Measurements from ENCODE around the gene ECE2. TPM values are rescaled to one million over a fixed set of nuclear protein-coding genes. Genes with fewer than 3 reads are reported as not detected.

The ECE2 gene
- total and polyA plus RNA-seq, 2 experiments from 2014 or later = not detected

DNA sequence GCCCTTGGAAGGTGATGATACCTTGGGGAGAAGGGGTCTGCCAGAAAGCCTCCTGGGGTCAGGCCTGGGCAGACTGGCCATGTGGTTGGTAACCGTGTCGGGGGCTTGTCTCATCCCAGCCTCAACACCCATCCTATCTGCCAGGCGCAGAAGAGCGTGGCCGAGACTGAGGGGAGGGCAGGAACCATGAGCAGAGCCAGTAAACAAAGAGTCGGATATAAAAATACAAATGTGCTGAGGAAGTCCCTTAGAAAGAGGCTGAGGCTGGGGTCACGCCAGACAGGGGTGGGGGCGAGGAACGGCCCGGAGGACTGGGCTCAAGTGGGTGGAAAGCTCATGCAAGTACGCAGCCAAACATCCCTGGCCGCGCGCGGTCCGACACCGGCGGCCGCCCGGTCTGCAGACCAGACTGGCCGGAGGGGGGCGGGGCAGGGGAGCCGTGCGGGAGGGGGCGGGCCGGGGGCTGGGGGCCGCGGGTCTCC, 16.4 kb upstream of the ECE2 start:
- Histone ChIP-seq H3K27me3 (replicated peaks; ENCODE audit: insufficient read depth) (0 out of 2 replicates have a peak, but pooled peaks cover 4% of the 10 kb centered on the region), H4K20me1 (ENCODE audit: insufficient read depth) (no peaks in the 10 kb centered on the region), H3K4me3 (no peak overlapping the region), H2AFZ (no peak overlapping the region), H3F3A (ENCODE audit: insufficient read depth) (peaks cover 6% of the 10 kb centered on the region; the same call in 1 of the 2 replicates), H3K27ac (no peak overlapping the region), H3K9ac (no peak overlapping the region), H3K79me2 (ENCODE audit: insufficient read depth) (no peaks in the 10 kb centered on the region), H3K9me3 (ENCODE audit: low read depth) (no peaks in the 10 kb centered on the region), H3K4me2 (ENCODE audit: unreplicated experiment) (no peak overlapping the region), H3K4me1 (ENCODE audit: insufficient read depth) (0 out of 2 replicates have a peak, but pooled peaks cover 2% of the 10 kb centered on the region), H3K36me3 (ENCODE audit: low read depth) (no peaks in the 10 kb centered on the region), H3K9me2 (ENCODE audit: insufficient read depth) (no peaks in the 10 kb centered on the region)
- no peak for TF ChIP-seq EZH2phosphoT487 (IDR thresholded peaks at IDR 0.05; ENCODE audit: insufficient read depth, low read depth)
- no peak for TF ChIP-seq EZH2 (IDR thresholded peaks at IDR 0.05; ENCODE audit: insufficient read depth, poor library complexity, severe bottlenecking)
- in situ Hi-C loops (cut with MboI) = loop anchor here (10.0 kb wide), 1 partner anchor 365 kb away; no protein-coding TSS in a partner anchor
- no peak for DNase-seq
- 35% methylated on average over 12 to 20 of the region's 28 CpGs for WGBS, 2 experiments (ENCODE audit: low coverage in 1 of 2, low lambda C conversion rate in 2 of 2, missing lambda C conversion rate in 2 of 2)

DNA sequence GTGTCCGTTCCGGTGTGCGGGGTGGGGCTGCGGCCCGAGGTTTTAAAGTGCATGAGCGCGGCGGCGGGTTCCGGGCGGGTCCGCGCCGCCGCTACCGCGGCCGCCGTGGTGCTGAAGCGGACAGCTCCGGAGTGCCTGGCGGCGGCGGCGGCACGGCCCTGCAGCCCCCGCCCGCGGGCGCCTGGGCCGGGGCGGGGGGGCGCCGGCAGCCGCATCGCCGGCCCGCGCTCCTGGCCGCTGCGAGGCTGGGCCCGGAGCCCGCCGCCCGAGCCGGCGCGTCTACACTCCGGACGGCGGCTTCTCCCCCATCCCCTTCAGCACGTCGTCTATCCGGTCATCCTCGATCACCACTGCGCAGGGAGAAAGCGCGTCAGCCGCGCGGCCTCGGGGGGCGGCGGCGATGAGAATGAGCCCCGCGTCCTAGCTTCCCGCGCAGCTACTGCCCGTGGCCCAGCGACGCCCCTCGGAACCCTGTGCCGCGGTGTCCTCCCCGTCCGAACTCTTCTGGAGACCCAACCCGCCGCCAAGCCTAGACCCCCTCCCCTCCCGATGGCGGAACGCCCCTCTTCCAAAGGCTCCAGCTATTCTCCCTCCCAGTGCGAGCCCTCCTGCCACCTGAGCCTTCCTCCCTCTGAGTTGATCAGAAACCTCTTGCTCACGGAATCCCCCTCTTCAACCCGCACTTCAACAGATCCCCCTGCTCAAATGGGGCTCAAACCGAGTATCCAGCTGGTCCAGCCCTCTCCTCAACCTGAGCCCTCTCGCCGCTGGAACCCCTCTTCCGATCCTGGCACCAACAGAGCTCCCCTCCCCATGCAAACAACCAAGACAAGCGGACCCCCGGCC, 15.7 kb upstream of the ECE2 start:
- H3K9me3 ChIP-seq (ENCODE audit: low read depth) = no peaks in the 10 kb centered on the region
- H3K4me2 ChIP-seq (ENCODE audit: unreplicated experiment) = peak overlapping the region; percentile 90
- no peaks in the 10 kb centered on the region for H4K20me1 ChIP-seq (ENCODE audit: insufficient read depth)
- peaks cover 6% of the 10 kb centered on the region; the same call in 1 of the 2 replicates for H3F3A ChIP-seq (ENCODE audit: insufficient read depth)
- H3K27ac ChIP-seq = no peak overlapping the region
- 3 to 7% methylated on average over 38 to 41 of the region's 91 CpGs for WGBS, 2 experiments (ENCODE audit: low coverage in 1 of 2, low lambda C conversion rate in 2 of 2, missing lambda C conversion rate in 2 of 2)
- in situ Hi-C loops (cut with MboI) = loop anchor here (10.0 kb wide), 1 partner anchor 365 kb away; no protein-coding TSS in a partner anchor
- TF ChIP-seq EZH2phosphoT487 (IDR thresholded peaks at IDR 0.05; ENCODE audit: insufficient read depth, low read depth) = no peak
- H3K27me3 ChIP-seq (replicated peaks; ENCODE audit: insufficient read depth) = 0 out of 2 replicates have a peak, but pooled peaks cover 4% of the 10 kb centered on the region
- no peaks in the 10 kb centered on the region for H3K36me3 ChIP-seq (ENCODE audit: low read depth)
- DNase-seq = peak; percentile 68
- no peaks in the 10 kb centered on the region for H3K9me2 ChIP-seq (ENCODE audit: insufficient read depth)
- peak overlapping the region; percentile 72 for H3K4me3 ChIP-seq
- 0 out of 2 replicates have a peak, but pooled peaks cover 2% of the 10 kb centered on the region for H3K4me1 ChIP-seq (ENCODE audit: insufficient read depth)
- H3K9ac ChIP-seq = no peak overlapping the region
- H2AFZ ChIP-seq = peak overlapping the region; percentile 75; the same call in 1 of the 2 replicates
- no peaks in the 10 kb centered on the region for H3K79me2 ChIP-seq (ENCODE audit: insufficient read depth)

DNA sequence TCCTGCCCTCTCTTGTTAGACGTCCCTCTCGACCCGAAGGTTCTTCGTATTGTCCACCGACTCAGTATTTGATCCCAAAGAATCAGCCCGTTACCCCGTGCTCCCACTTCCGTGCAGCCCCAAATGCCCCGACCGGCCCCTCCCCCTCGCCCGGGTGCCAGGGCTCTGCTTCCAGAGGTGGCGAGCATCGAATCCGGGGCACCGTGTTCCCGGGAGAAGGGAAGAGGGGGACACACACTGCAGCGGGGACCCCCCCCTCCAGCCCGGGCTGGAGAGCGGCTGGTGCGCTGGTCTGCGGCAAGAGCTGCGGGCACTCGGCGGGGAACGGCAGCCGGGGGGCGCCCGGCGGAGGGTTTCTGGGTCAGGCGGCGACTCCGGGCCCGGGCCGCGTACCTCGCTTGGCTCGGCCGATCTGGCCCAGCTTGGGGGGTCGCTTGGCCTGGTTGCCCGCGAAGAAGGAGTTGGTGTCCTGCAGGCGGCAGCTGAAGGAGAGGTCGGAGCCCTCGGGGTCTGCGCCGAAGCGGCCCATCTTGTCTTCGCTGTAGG, 15.0 kb upstream of the ECE2 start:
- Histone ChIP-seq H3K27ac (no peak overlapping the region), H3K9ac (no peak overlapping the region)

DNA sequence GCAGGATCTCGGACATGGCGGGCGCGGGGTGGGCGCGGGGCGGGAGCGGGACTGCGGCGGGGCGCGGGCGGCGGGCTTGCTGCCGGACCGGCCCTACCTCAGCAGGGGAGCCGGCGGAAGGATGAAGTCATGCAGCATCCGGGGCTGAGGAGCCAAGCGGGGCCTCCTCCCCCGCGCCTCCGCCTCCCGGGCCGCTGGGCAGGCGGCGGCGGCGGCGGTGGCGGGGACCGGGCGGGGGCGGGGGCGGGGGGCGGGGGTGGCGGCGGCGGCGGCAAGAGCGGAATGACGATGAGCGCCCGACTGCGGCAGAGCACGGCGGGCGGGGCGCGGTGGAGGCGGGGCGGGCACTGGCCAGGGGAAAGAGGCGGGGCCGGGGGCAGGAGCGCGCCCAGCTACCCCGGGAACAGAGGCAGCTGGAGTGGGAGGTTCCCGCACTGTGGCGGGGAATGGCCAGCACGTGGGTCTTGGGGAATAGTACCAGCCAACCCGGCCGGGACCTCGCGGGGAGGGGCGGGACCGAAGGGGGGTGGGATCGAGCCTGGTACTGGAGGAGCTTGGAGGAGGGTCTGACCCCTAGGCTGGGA, 14.5 kb upstream of the ECE2 start, which contains the start of gene CAMK2N2:
Gene CAMK2N2, minus strand, starts transcription at position 284 of the 584 bp plus-strand sequence. Its CDS starts 268 bp downstream, at position 16.
- Histone ChIP-seq H2AFZ (peak within 1 kb of the TSS; percentile 75), H3K4me2 (ENCODE audit: unreplicated experiment) (peak within 1 kb of the TSS; percentile 90), H3K27me3 (replicated peaks; ENCODE audit: insufficient read depth) (0 out of 2 replicates have a peak, but pooled peaks cover 4% of the 10 kb centered on the region), H3F3A (ENCODE audit: insufficient read depth) (peaks cover 6% of the 10 kb centered on the region; the same call in 1 of the 2 replicates), H3K36me3 (ENCODE audit: low read depth) (no peaks in the 10 kb centered on the region), H3K79me2 (ENCODE audit: insufficient read depth) (no peaks in the 10 kb centered on the region), H4K20me1 (ENCODE audit: insufficient read depth) (no peaks in the 10 kb centered on the region), H3K9me2 (ENCODE audit: insufficient read depth) (no peaks in the 10 kb centered on the region), H3K9ac (no peak within 1 kb of the TSS), H3K4me1 (ENCODE audit: insufficient read depth) (0 out of 2 replicates have a peak, but pooled peaks cover 2% of the 10 kb centered on the region), H3K4me3 (peak within 1 kb of the TSS; percentile 72), H3K9me3 (ENCODE audit: low read depth) (no peaks in the 10 kb centered on the region), H3K27ac (no peak within 1 kb of the TSS)
- in situ Hi-C loops (cut with MboI) = no loop called here
- WGBS, 2 experiments (ENCODE audit: low coverage in 1 of 2, low lambda C conversion rate in 2 of 2, missing lambda C conversion rate in 2 of 2) = 1% methylated on average over 29 of the region's 67 CpGs; no CpG with 5 or more reads in 1 of the 2 experiments
- no peak for TF ChIP-seq EZH2 (IDR thresholded peaks at IDR 0.05; ENCODE audit: insufficient read depth, poor library complexity, severe bottlenecking)
- DNase-seq = peak; percentile 73

More for the DNA sequence above, 15.0 kb upstream of the ECE2 start:
- no peaks in the 10 kb centered on the region for H3K36me3 ChIP-seq (ENCODE audit: low read depth)
- peaks cover 6% of the 10 kb centered on the region; the same call in 1 of the 2 replicates for H3F3A ChIP-seq (ENCODE audit: insufficient read depth)
- peak; percentile 8 for DNase-seq
- in situ Hi-C loops (cut with MboI) = no loop called here
- no peaks in the 10 kb centered on the region for H3K9me2 ChIP-seq (ENCODE audit: insufficient read depth)
- H2AFZ ChIP-seq = peak overlapping the region; percentile 75
- no peaks in the 10 kb centered on the region for H3K9me3 ChIP-seq (ENCODE audit: low read depth)
- H3K27me3 ChIP-seq (replicated peaks; ENCODE audit: insufficient read depth) = 0 out of 2 replicates have a peak, but pooled peaks cover 4% of the 10 kb centered on the region
- TF ChIP-seq EZH2phosphoT487 (IDR thresholded peaks at IDR 0.05; ENCODE audit: insufficient read depth, low read depth) = no peak
- TF ChIP-seq EZH2 (IDR thresholded peaks at IDR 0.05; ENCODE audit: insufficient read depth, poor library complexity, severe bottlenecking) = no peak
- 1 to 2% methylated on average over 43 of the region's 49 CpGs for WGBS, 2 experiments (ENCODE audit: low coverage in 1 of 2, low lambda C conversion rate in 2 of 2, missing lambda C conversion rate in 2 of 2)
- H3K4me2 ChIP-seq (ENCODE audit: unreplicated experiment) = peak overlapping the region; percentile 90
- 0 out of 2 replicates have a peak, but pooled peaks cover 2% of the 10 kb centered on the region for H3K4me1 ChIP-seq (ENCODE audit: insufficient read depth)
- H3K4me3 ChIP-seq = peak overlapping the region; percentile 72
- H3K79me2 ChIP-seq (ENCODE audit: insufficient read depth) = no peaks in the 10 kb centered on the region
- H4K20me1 ChIP-seq (ENCODE audit: insufficient read depth) = no peaks in the 10 kb centered on the region
